ENCODE measurements around the gene PTPRD.

The PTPRD gene

GRCh38 chr9:10268531-10269485 is 344.0 kb downstream of the PTPRD start:
- peak; percentile 72 for DNase-seq (ENCODE audit: low read depth, low spot score)

GRCh38 chr9:10265153-10265631 is 347.6 kb downstream of the PTPRD start:
- DNase-seq (ENCODE audit: low read depth, low spot score): peak; percentile 95

GRCh38 chr9:10260501-10260900 is 352.3 kb downstream of the PTPRD start:
- DNase-seq (ENCODE audit: low read depth, low spot score): peak; percentile 7

- no peak for DNase-seq (ENCODE audit: low read depth, low spot score)
Measured at GRCh38 chr9:10259668-10260067, 353.1 kb downstream of the PTPRD start.

- DNase-seq (ENCODE audit: low read depth, low spot score): no peak
Measured at GRCh38 chr9:10255758-10256157, 357.0 kb downstream of the PTPRD start.

GRCh38 chr9:10254338-10254737 is 358.5 kb downstream of the PTPRD start:
- no peak for DNase-seq (ENCODE audit: low read depth, low spot score)

GRCh38 chr9:10253341-10253740 is 359.5 kb downstream of the PTPRD start:
- no peak for DNase-seq (ENCODE audit: low read depth, low spot score)

GRCh38 chr9:10252174-10252573 is 360.6 kb downstream of the PTPRD start:
- DNase-seq (ENCODE audit: low read depth, low spot score): peak; percentile 26

GRCh38 chr9:10251490-10251889 is 361.3 kb downstream of the PTPRD start:
- DNase-seq (ENCODE audit: low read depth, low spot score): no peak

- DNase-seq (ENCODE audit: low read depth, low spot score): no peak
Measured at GRCh38 chr9:10250219-10250618, 362.6 kb downstream of the PTPRD start.

GRCh38 chr9:10248890-10249289 is 363.9 kb downstream of the PTPRD start:
- DNase-seq (ENCODE audit: low read depth, low spot score): no peak

GRCh38 chr9:10242255-10242654 is 370.5 kb downstream of the PTPRD start:
- DNase-seq (ENCODE audit: low read depth, low spot score): no peak

GRCh38 chr9:10238087-10238486 is 374.7 kb downstream of the PTPRD start:
- no peak for DNase-seq (ENCODE audit: low read depth, low spot score)

- DNase-seq (ENCODE audit: low read depth, low spot score): no peak
Measured at GRCh38 chr9:10237584-10237983, 375.2 kb downstream of the PTPRD start.

- DNase-seq (ENCODE audit: low read depth, low spot score): no peak
Measured at GRCh38 chr9:10236161-10236560, 376.6 kb downstream of the PTPRD start.

- DNase-seq (ENCODE audit: low read depth, low spot score): no peak
Measured at GRCh38 chr9:10235376-10235775, 377.4 kb downstream of the PTPRD start.

GRCh38 chr9:10232352-10232930 is 380.4 kb downstream of the PTPRD start:
- peak; percentile 16 for DNase-seq (ENCODE audit: low read depth, low spot score)

- no peak for DNase-seq (ENCODE audit: low read depth, low spot score)
Measured at GRCh38 chr9:10230512-10230911, 382.3 kb downstream of the PTPRD start.

GRCh38 chr9:10228082-10228481 is 384.7 kb downstream of the PTPRD start:
- no peak for DNase-seq (ENCODE audit: low read depth, low spot score)

GRCh38 chr9:10226996-10227395 is 385.8 kb downstream of the PTPRD start:
- DNase-seq (ENCODE audit: low read depth, low spot score): no peak

GRCh38 chr9:10212702-10213101 is 400.1 kb downstream of the PTPRD start:
- DNase-seq (ENCODE audit: low read depth, low spot score): no peak

- no peak for DNase-seq (ENCODE audit: low read depth, low spot score)
Measured at GRCh38 chr9:10208691-10209069, 404.1 kb downstream of the PTPRD start.

GRCh38 chr9:10204276-10204675 is 408.5 kb downstream of the PTPRD start:
- no peak for DNase-seq (ENCODE audit: low read depth, low spot score)

Data from astrocyte of the hippocampus (primary cell).